Kidney (tissue), 14 donors: ENCODE data around the gene SCFD2. TPM values are rescaled to one million over a fixed set of nuclear protein-coding genes. Genes with fewer than 3 reads are reported as not detected.

Experiments used
- DNase-seq, 5 donors: peaks; one replicate each; pipeline ENCODE4 v3.0.0-alpha.2; 2013 to 2020
- FAIRE-seq: peaks from 2 replicates; lab custom pipeline; 2012; peaks lifted over from hg19 to GRCh38; lab: Jason Lieb, UNC
- H3K27ac ChIP-seq, 2 donors: one replicate each; pipeline ENCODE4 v1.7.0; 2013; ENCODE audit warnings: low read depth in 2 of 2, low read length in 2 of 2, inconsistent platforms in 1 of 2
- H3K27me3 ChIP-seq: one replicate; pipeline ENCODE4 v1.7.1; 2013; ENCODE audit warnings: low read length, inconsistent platforms; ENCODE audit not compliant: control insufficient read depth, insufficient read depth
- H3K36me3 ChIP-seq, 3 donors: one replicate each; pipeline versions ENCODE4 v1.7.0 to v1.7.1; 2013; ENCODE audit warnings: low read length in 3 of 3, control low read depth in 1 of 3, inconsistent platforms in 1 of 3; ENCODE audit not compliant: insufficient read depth in 3 of 3, control insufficient read depth in 2 of 3
- H3K4me1 ChIP-seq, 3 donors: one replicate each; pipeline versions ENCODE4 v1.7.0 to v1.7.1; 2013; ENCODE audit warnings: low read length in 3 of 3, inconsistent platforms in 1 of 3, low read depth in 1 of 3; ENCODE audit not compliant: control insufficient read depth in 2 of 3, insufficient read depth in 2 of 3
- H3K4me3 ChIP-seq, 3 donors: one replicate each; pipeline versions ENCODE4 v1.7.0 to v1.8.1; 2013; ENCODE audit warnings: low read length in 3 of 3, control low read depth in 1 of 3, inconsistent platforms in 1 of 3
- H3K9ac ChIP-seq, 3 donors: one replicate each; pipeline versions ENCODE4 v1.7.0 to v1.7.1; 2013; ENCODE audit warnings: low read length in 3 of 3, control low read depth in 1 of 3, inconsistent platforms in 1 of 3
- H3K9me3 ChIP-seq, 3 donors: one replicate each; pipeline versions ENCODE4 v1.7.0 to v1.7.1; 2013; ENCODE audit warnings: low read length in 3 of 3, control low read depth in 1 of 3, inconsistent platforms in 1 of 3; ENCODE audit not compliant: control insufficient read depth in 2 of 3, insufficient read depth in 1 of 3
- intact Hi-C: fragments of 100-400 bp; cut with DNase I; formaldehyde crosslinking; loops from one replicate; pipeline ENCODE4 v1.11.1; 2022
- polyA plus RNA-seq: library from polyadenylated mRNA; stranded (reverse); fragments of 350-450 nt; fragmentation: Illumina TruSeq; extraction: RNeasy Lipid Tissue Mini Kit (QIAGEN cat#74804); gene quantifications from one replicate; pipeline ENCODE4 v1.2.3, GENCODE V29; 2014; ENCODE audit warnings: low read depth, low replicate concordance; ENCODE audit not compliant: insufficient read depth
- total RNA-seq: library from RNA; stranded (reverse); fragmentation: NEBNext Ultra II Directional; extraction: Animal tissue kit (Norgen Biotek cat#: 25700); gene quantifications from one replicate; pipeline ENCODE4 v1.2.1, GENCODE V29; 2021
- TF ChIP-seq, protein P1 (sequence below): IDR thresholded peaks from 3 replicates; pipeline ENCODE4 v1.5.1; 2012; ENCODE audit warnings: mild to moderate bottlenecking, moderate library complexity, borderline replicate concordance; ENCODE audit not compliant: insufficient read depth; ENCODE audit errors: extremely low read depth
- donor health status: control.
- donor health status: control.
- donor health status: control.
- donor health status: control.
- donor health status: control.
- donor health status: DM: yes; HTN: yes; CAD: no.
- donor health status: Normal renal cell carcinoma (clear cell type).

SCFD2 gene
- total and polyA plus RNA-seq, 2 donors from 2014 or later, result 6.1 to 20.8 TPM

DNA sequence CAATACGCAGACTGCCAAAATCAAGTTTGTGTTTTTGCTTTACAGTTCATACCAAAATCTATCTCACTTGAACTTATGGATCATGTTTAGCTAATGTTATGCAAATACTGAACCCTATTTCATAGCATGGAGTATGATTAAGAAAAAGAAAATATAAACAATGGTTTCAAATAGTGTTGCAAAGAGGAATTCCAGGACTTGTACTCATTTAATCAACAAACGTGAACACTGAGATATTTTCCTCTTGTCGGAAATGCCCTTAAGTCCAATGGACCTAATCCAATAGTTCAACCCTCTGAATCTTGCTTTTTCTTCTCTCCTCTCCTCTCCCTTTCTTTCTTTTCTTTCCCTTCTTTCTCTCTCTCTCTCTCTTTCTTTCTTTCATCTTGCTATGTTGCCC is 473.0 kb downstream of the SCFD2 start:
- no peak for FAIRE-seq
- no peak overlapping the region for H3K4me3 ChIP-seq
- no peaks in the 10 kb centered on the region for H3K27me3 ChIP-seq

DNA sequence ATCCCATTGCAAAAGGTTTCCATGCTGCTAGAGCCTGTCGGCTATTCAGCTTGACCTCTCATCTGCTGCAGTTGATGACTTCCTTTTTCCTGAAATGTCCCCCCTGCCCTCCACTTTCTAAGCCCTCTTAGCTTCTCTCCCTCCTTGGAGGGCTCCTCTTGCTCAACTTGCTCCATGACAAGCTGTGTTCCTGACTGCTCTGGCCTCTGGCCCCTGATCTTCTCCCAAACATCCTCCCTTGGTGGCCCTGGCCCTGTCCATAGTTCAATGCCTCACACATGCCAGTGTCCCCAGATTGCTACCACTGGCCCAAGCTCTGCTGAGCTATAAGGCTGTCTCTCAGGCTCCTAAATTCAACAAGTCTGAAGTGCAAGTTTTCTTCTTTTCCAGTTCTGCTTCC is 474.1 kb downstream of the SCFD2 start:
- DNase-seq (no peak), FAIRE-seq (no peak)
- no peaks in the 10 kb centered on the region for H3K36me3 ChIP-seq
- no peak overlapping the region for H3K27ac ChIP-seq
- intact Hi-C loops, result no loop called here
- no peak overlapping the region for H3K4me3 ChIP-seq
- H3K27me3 ChIP-seq, result no peaks in the 10 kb centered on the region
- peaks cover 0 to 5% (median 0%) of the 10 kb centered on the region in 3 donors for H3K4me1 ChIP-seq
- TF ChIP-seq, protein P1, sequence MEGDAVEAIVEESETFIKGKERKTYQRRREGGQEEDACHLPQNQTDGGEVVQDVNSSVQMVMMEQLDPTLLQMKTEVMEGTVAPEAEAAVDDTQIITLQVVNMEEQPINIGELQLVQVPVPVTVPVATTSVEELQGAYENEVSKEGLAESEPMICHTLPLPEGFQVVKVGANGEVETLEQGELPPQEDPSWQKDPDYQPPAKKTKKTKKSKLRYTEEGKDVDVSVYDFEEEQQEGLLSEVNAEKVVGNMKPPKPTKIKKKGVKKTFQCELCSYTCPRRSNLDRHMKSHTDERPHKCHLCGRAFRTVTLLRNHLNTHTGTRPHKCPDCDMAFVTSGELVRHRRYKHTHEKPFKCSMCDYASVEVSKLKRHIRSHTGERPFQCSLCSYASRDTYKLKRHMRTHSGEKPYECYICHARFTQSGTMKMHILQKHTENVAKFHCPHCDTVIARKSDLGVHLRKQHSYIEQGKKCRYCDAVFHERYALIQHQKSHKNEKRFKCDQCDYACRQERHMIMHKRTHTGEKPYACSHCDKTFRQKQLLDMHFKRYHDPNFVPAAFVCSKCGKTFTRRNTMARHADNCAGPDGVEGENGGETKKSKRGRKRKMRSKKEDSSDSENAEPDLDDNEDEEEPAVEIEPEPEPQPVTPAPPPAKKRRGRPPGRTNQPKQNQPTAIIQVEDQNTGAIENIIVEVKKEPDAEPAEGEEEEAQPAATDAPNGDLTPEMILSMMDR, result no peak
- H3K9me3 ChIP-seq, result no peaks in the 10 kb centered on the region
- H3K9ac ChIP-seq, result no peak overlapping the region

More for the DNA sequence above, 473.0 kb downstream of the SCFD2 start:
- DNase-seq, result no peak
- no peak overlapping the region for H3K27ac ChIP-seq
- TF ChIP-seq, protein P1, result no peak
- H3K36me3 ChIP-seq, result no peaks in the 10 kb centered on the region
- peaks cover 0 to 5% (median 0%) of the 10 kb centered on the region in 3 donors for H3K4me1 ChIP-seq
- intact Hi-C loops, result no loop called here
- H3K9ac ChIP-seq, result no peak overlapping the region
- no peaks in the 10 kb centered on the region for H3K9me3 ChIP-seq

GRCh38 chr4:52890521-52890791 is 475.4 kb downstream of the SCFD2 start:
- TF ChIP-seq, protein P1, result no peak
- H3K36me3 ChIP-seq, result no peaks in the 10 kb centered on the region
- H3K27me3 ChIP-seq, result no peaks in the 10 kb centered on the region
- no peak overlapping the region for H3K9ac ChIP-seq
- DNase-seq (no peak), FAIRE-seq (no peak)
- peaks cover 0 to 5% (median 0%) of the 10 kb centered on the region in 3 donors for H3K4me1 ChIP-seq
- H3K4me3 ChIP-seq, result no peak overlapping the region
- H3K9me3 ChIP-seq, result no peaks in the 10 kb centered on the region
- H3K27ac ChIP-seq, result no peak overlapping the region
- intact Hi-C loops, result no loop called here

DNA sequence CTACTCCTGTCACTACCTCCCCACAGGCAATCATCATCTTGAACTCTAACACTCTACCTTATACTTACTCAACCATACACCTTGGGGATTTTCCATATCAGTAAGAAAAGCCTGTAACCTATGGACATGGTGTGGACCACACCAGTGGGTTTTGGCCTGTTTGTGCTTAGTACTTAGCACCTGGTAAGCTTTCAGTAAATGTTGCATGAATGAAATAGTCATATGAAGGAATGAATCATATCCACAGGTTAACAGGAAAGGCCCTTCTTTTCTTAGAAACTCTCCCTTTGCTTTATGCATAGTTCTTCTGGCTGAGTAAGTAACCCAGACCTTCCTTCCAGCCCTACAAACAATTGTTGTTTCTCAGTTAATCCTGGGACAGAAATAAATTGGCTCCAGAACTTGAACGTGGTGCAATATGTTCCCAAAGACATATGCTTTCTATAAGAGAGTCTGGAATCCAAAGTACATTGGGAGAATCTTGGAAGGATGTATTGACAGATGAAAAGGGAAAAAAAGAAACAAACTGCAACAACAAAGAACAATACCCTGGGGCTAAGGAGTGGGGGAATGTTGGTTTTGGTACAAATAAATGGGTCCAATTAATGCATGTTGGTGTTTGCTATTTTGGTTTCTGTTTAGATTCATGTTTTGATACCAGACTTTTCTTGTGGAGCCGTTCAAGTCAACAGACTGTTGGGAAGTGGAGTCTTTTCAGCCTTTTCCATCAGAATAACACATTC is 475.9 kb downstream of the SCFD2 start:
- H3K36me3 ChIP-seq, result no peaks in the 10 kb centered on the region
- H3K27ac ChIP-seq, result no peak overlapping the region
- DNase-seq (peak in 1 of 5 donors; percentile 35), FAIRE-seq (no peak)
- intact Hi-C loops, result no loop called here
- no peaks in the 10 kb centered on the region for H3K9me3 ChIP-seq
- H3K27me3 ChIP-seq, result no peaks in the 10 kb centered on the region
- H3K9ac ChIP-seq, result no peak overlapping the region
- H3K4me1 ChIP-seq, result peaks cover 0 to 5% (median 0%) of the 10 kb centered on the region in 3 donors
- no peak overlapping the region for H3K4me3 ChIP-seq
- TF ChIP-seq, protein P1, result no peak
